ENCODE measurements around the gene THSD7A.
"Not testable (repeated sequence)": the region's sequence is repeated elsewhere in the genome, so short reads cannot be mapped to it uniquely, and the experiment has no call there.

The THSD7A gene

DNA sequence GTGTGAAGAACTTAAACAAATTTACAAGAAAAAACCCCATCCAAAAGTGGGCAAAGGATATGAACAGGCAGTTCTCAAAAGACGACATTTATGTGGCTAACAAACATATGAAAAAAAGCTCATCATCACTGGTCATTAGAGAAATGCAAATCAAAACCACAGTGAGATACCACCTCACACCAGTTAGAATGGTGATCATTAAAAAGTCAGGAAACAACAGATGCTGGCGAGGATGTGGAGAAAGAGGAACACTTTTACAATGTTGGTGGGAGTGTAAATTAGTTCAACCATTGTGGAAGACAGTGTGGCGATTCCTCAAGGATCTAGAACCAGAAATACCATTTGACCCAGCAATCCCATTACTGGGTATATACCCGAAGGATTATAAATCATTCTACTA lies 388.1 kb downstream of the THSD7A start:
- not testable (repeated sequence) for DNase-seq

GRCh38 chr7:11437994-11438393 lies 394.0 kb downstream of the THSD7A start:
- DNase-seq, result no peak

DNA sequence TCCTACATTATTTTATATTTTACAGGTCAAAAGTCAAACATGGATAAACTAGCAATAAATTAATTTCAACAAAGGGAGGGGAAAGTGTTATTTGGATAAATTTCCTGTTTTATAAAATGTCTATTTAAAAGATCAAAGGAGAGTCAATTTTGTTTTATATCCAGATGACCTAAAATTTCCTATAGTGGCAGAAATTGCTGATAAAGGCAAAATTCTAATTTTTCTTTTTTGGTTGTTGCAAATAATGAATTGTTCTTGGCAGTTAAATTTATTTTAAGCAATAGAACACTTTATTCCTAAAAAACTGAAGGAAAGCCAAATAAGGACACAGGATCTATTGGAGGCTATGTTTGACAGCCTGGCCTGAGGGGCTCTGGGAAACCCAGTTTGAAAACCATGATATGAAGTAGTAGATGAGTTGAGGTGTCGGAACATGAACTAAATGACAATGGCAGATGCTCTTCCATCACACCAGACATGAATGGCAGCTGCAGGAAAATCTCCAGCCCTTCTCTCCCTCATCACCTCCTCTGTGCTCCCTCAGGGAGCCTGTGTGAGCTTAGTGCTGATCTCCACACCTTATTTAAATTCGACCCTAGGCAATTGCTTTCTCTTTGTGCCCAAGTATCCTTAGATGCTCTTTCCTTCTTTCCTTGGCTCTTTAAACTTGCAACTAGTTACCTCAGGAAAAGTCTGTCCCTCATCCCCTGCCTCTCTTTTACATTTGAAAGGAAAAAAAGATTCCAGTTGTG lies 395.0 kb downstream of the THSD7A start:
- no peak for DNase-seq

DNA sequence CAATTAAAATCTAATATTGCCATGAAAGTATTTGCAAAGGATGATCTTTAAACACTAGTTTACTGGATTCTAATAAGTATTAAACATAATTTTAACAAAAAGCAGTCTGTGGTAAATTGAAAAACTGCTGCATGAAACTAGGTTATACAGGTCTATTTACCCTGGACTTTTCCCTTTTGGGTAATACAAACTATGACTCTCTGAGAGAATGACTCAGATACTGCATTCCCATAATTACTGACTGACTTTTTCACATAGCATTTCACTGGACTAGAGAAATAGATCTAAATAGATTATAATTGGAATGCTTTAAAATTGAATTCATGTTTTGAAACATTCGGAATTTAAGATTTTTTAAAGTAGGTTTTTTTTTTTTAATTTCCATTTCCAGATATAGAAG lies 395.7 kb downstream of the THSD7A start:
- no peak for DNase-seq

DNA sequence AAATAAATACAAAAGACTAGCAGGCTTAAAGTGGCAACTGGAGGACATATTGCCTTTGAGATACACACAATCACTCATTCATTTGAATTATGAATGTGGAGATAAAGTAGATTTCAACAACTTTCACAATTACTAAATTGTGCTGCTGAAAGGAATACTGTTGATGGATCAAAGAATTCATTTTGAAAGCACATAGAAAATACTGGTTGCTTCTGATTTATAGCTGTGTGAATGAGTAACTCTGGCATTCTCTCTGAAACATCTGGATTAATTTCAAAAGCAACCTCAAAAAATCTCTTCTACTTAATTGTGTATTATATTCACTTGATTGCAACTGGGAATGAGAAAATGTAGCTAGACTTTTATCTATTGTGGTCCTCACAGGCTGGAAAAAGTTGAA lies 397.6 kb downstream of the THSD7A start:
- DNase-seq, result no peak

- DNase-seq, result no peak
These were observed 401.2 kb downstream of the THSD7A start for GRCh38 chr7:11430841-11431240.

- DNase-seq, result no peak
These were observed 401.9 kb downstream of the THSD7A start for GRCh38 chr7:11430112-11430511.

- no peak for DNase-seq
These were observed 403.0 kb downstream of the THSD7A start for GRCh38 chr7:11428877-11429581.

DNA sequence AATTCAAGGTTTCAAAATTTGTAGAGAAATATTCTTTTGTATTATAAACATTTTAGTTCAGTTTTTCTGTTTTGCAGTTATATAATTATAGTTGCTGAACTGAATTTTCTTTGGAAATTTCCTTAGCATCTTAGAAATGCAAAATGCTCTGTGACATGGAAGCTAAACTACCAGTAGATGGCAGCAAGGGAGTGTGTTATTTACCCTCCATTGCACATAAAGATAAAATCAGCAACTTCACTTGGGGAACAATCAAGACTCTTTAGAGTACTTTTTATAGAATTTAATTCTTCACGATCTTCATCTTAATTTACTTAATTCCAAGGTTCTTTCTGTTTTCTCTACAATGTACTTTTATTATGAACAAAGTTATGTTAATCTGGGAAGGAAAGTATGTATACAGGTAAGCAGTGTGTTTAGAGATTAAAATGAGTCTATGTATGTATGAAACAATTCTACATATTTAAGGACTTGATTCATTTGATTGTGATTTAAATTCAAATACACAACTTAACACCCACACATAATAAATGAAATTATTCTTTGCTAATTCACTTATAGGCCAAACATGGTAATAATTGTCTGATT lies 404.2 kb downstream of the THSD7A start:
- DNase-seq, result no peak

- no peak for DNase-seq
These were observed 408.0 kb downstream of the THSD7A start for GRCh38 chr7:11424006-11424405.

- DNase-seq, result no peak
These were observed 411.9 kb downstream of the THSD7A start for GRCh38 chr7:11420049-11420448.

DNA sequence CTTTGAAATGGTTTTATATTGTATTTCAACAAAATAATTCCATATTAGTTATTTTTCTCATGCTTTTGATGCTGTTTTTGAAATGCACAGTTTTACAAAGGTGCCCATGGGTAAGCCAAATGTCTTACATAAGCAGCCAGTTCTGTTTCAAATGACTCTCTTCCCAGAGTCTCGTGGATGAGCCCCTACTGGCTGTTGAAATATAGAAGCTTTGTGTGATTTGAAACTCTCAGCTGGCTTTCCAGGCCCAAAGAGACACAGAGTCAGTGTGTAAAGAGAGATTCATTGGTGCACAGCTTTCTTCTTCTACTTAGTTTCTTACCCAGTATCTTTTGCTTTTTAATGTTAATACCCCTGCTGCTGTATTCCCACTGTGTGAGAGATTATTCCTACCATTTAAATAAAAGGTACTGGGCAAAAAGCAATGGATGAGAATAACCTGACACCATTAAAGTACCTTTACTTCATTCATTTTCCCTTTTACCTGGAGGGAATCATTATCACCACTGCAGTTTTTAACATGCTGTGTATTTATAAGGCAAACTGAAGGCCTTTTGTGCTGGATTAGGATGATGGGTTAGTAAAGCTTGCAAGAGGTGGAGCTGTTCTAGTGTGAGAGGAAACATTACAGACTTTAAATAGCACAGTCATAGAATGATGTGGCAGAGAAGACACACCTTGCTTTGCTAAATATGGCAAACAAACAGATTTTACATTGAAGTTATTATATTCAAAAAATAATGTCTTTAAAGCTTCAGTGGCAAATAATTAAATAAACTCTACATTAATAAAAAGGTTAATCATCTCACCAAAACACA lies 415.1 kb downstream of the THSD7A start:
- no peak for DNase-seq

- DNase-seq, result no peak
These were observed 416.9 kb downstream of the THSD7A start for GRCh38 chr7:11415101-11415500.

DNA sequence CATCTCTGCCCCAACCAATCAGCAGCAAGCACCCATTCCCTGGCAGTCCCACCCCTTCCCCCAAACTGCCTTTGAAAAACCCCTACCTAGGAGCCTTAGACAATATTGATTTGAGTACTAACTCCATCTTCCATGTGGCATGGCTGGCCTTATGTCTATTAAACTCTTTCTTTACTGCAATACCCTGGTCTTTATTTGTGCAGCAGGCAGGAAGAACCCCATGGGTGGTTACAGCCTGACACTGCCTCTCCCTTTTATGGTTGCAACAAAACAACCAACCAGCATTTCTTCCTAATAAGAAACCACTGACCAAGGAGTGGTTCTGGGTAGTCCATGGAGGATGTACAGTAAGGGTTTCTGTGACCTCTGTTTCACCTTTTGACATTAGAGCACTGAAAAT lies 418.1 kb downstream of the THSD7A start:
- no peak for DNase-seq

DNA sequence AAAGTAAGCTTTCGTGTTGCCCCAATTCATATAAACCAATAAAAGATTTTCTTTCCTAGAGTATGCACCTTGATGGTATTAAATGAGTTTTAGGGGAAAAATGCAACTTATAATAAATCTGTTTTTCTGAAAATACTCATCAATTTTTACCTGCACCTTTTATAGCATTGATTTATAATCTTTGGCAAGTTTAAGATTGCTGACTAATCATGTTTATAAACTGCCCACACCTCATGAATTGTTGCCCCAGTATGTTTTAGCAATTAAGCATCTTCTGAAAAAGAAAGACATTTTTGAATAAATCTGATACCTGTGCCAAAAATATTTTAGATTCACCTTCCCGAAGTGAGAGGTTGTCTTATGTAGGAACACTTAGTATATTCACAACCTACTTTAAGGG lies 420.0 kb downstream of the THSD7A start:
- no peak for DNase-seq

DNA sequence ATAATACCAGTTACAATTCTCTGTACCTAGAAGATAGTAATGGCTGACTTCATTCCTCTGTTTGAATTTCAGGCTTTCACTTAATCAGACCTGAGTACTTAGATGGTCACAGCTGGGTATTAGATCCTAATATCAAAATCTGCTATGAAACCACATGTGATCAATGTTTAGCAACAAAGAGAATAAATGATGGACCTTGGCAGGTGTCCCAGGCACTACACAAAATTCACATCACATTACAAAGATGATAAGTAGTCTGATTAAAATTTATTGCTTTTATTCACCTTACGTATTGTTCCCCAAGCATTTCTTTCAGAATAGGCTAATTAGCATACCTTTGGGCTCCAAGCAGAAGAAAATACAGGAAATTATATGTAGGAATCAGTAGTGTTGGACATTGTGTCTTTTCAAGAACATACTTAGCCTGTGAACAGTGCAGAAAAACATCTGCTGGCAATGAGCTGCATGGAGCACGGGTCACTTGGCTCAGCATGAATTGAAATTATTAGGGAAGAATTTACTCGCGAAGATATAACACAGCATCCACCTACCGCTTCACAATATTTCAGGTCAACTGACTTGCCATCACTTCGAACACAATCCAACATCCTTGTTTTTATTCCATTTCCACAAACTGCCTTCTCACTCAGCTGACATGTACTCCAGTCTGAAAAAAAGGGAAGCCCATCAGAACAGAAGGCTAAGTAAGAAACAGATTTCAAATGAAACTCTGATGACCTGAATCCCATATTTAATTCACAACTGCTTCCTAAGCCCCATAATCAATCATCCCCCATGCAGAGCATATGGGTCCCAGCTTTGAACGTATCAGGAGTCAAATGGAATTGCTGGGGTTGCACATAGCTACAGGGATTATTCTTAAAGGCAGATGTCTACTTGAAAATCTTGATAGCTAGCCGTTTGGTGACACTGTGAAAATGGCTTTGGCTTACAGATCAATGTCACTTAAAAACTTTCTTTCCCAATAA lies 421.0 kb downstream of the THSD7A start:
- DNase-seq, result no peak

DNA sequence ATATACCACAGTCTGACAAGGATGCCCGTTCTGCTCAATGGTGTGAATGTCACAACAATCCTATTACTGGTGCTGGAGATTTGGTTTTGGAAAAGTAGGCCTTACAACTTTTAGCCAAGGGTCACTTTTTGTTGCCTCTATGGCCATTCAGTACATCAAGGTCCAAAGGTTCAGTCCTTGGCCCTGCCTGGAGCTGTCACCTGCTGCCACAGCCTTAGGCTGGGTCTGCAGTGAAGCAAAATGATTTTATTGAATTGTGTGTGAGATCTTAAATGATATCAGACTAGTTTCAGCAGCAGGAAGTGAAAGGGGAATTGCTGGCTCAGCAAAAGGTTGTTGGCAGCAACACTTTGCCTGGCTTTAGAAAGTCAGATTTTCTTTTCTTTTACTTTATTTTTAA lies 427.6 kb downstream of the THSD7A start:
- no peak for DNase-seq

- no peak for DNase-seq
These were observed 428.2 kb downstream of the THSD7A start for GRCh38 chr7:11403781-11404180.

- DNase-seq, result no peak
These were observed 437.6 kb downstream of the THSD7A start for GRCh38 chr7:11394438-11394837.

DNA sequence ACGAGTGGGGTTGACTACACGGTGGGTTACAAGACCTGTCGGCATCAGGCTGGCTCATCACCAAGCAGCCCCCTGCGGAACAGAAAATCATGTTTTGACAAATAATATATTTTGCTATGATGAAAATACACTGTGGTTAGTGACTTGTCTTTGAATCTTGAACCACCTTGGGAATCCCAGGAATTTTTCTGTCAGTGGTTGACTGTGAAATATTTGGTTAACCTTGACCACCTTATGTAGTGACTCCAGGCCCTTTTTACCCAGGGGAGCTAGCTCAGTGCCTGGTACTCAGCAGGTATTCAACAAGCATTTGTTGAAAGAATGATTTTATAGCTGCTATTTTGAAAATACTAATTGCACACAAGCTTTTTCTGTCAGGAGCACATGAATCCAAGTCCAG lies 452.4 kb downstream of the THSD7A start:
- no peak for DNase-seq

- DNase-seq, result no peak
These were observed 455.5 kb downstream of the THSD7A start for GRCh38 chr7:11376529-11376928.

DNA sequence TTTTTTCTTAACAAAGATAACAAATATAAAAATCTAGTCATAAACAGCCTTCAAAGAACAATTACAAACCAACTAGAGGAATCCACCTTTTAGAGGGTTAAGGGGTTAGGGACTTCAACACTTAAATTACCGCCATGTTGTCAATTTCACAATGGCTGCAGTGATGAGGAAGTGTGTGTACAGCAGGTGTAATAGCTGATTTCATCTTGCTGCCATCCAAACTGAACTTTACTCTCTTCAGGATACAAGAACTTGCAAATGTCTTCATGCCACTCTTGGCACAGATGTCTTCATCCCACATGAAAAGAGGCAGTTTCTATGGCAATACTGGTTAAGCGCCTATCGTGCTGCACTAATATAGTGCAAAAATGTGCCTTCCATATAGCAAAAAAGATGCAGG lies 457.4 kb downstream of the THSD7A start:
- no peak for DNase-seq

Data from activated CD4-positive, alpha-beta T cell treated with anti-CD3 and anti-CD28 coated beads for 1 hour (primary cell).